GM21381 (cell line): ENCODE measurements around the gene CMAS.
"Not testable (repeated sequence)": the region's sequence is repeated elsewhere in the genome, so short reads cannot be mapped to it uniquely, and the experiment has no call there.

ENCODE experiments used
- ATAC-seq: cut with Tn5 transposase; IDR thresholded peaks from one replicate; pipeline ENCODE4 v1.9.1; 2021; ENCODE audit warnings: mild to moderate bottlenecking, moderate library complexity; ENCODE audit not compliant: unreplicated experiment

The CMAS gene

GRCh38 chr12:22046968-22047390 lies 961 bp downstream of the CMAS start:
- no peak for ATAC-seq

- ATAC-seq = no peak
These were observed 1.5 kb downstream of the CMAS start for GRCh38 chr12:22047494-22047893.

- no peak for ATAC-seq
These were observed 2.5 kb downstream of the CMAS start for GRCh38 chr12:22048351-22049041.

- no peak for ATAC-seq
These were observed 4.1 kb downstream of the CMAS start for GRCh38 chr12:22050078-22050477.

- ATAC-seq = no peak
These were observed 5.2 kb downstream of the CMAS start for GRCh38 chr12:22051114-22051698.

GRCh38 chr12:22052994-22053393 lies 7.0 kb downstream of the CMAS start:
- not testable (repeated sequence) for ATAC-seq

GRCh38 chr12:22054155-22054554 lies 8.1 kb downstream of the CMAS start:
- ATAC-seq = no peak

- ATAC-seq = no peak
These were observed 10.6 kb downstream of the CMAS start for GRCh38 chr12:22056607-22057006.

- ATAC-seq = no peak
These were observed 14.1 kb downstream of the CMAS start for GRCh38 chr12:22059976-22060647.

GRCh38 chr12:22064968-22065367 lies 18.9 kb downstream of the CMAS start:
- no peak for ATAC-seq

- no peak for ATAC-seq
These were observed 20.3 kb downstream of the CMAS start for GRCh38 chr12:22066310-22066709.

GRCh38 chr12:22069851-22070250 lies 23.8 kb downstream of the CMAS start:
- no peak for ATAC-seq

- no peak for ATAC-seq
These were observed 36.2 kb downstream of the CMAS start for GRCh38 chr12:22082190-22082701.

- ATAC-seq = no peak
These were observed 37.1 kb downstream of the CMAS start for GRCh38 chr12:22083167-22083566.

- ATAC-seq = no peak
These were observed 38.8 kb downstream of the CMAS start for GRCh38 chr12:22084852-22085251.

- no peak for ATAC-seq
These were observed 42.9 kb downstream of the CMAS start for GRCh38 chr12:22088886-22089285.

GRCh38 chr12:22089486-22089885 lies 43.5 kb downstream of the CMAS start:
- ATAC-seq = no peak

GRCh38 chr12:22099062-22099461 lies 53.0 kb downstream of the CMAS start:
- ATAC-seq = not testable (repeated sequence)

GRCh38 chr12:22100958-22101748 lies 55.1 kb downstream of the CMAS start:
- ATAC-seq = peak; percentile 69

- ATAC-seq = peak; percentile 36
These were observed 55.8 kb downstream of the CMAS start for GRCh38 chr12:22101749-22102243.

GRCh38 chr12:22103418-22103817 lies 57.4 kb downstream of the CMAS start:
- no peak for ATAC-seq
